Fibroblast of villous mesenchyme (primary cell): ENCODE measurements around the gene KAZN. TPM values are rescaled to one million over a fixed set of nuclear protein-coding genes. Genes with fewer than 3 reads are reported as not detected.
A peak's percentile ranks its signal among the peaks of the same experiment; 100 is the strongest.

ENCODE experiments used
- DNase-seq: peaks from one replicate; pipeline ENCODE4 v3.0.0-alpha.2; 2010; ENCODE audit warnings: low read depth
- H3K4me3 ChIP-seq: 2 replicates; pipeline ENCODE4 v1.5.1; 2011; ENCODE audit warnings: low read depth, mild to moderate bottlenecking, low read length
- CTCF ChIP-seq: IDR thresholded peaks from 2 replicates; pipeline ENCODE4 v1.5.1; 2012; ENCODE audit warnings: low read depth, mild to moderate bottlenecking, low read length; ENCODE audit not compliant: insufficient read depth
- total RNA-seq: library from RNA; depleted of rRNA; stranded (reverse); fragments of >200 nt; gene quantifications from 2 replicates; pipeline ENCODE4 v1.2.3, GENCODE V29; 2012

Gene KAZN
- total RNA-seq, 1 donor: 8.6 TPM

GRCh38 chr1:14774988-14775387 lies 176.5 kb downstream of the KAZN start:
- no peak for DNase-seq
- no peak overlapping the region for H3K4me3 ChIP-seq
- no peak for TF ChIP-seq CTCF

- no peak for TF ChIP-seq CTCF
- no peak overlapping the region for H3K4me3 ChIP-seq
- no peak for DNase-seq
Observed at GRCh38 chr1:14775434-14775833, 176.9 kb downstream of the KAZN start.

- no peak overlapping the region for H3K4me3 ChIP-seq
- no peak for TF ChIP-seq CTCF
- no peak for DNase-seq
Observed at GRCh38 chr1:14777516-14778506, 179.3 kb downstream of the KAZN start.

GRCh38 chr1:14778541-14778897 lies 180.0 kb downstream of the KAZN start:
- DNase-seq: no peak
- no peak overlapping the region for H3K4me3 ChIP-seq
- TF ChIP-seq CTCF: no peak

- peak; percentile 4 for DNase-seq
- TF ChIP-seq CTCF: peak; percentile 70
- H3K4me3 ChIP-seq: no peak overlapping the region
Observed at GRCh38 chr1:14778898-14779865, 180.7 kb downstream of the KAZN start.

GRCh38 chr1:14780271-14780670 lies 181.8 kb downstream of the KAZN start:
- H3K4me3 ChIP-seq: no peak overlapping the region
- no peak for TF ChIP-seq CTCF
- DNase-seq: peak; percentile 48
